Cardiac fibroblast (primary cell): ENCODE data around the gene CAMK2N1.

ENCODE experiments used
- DNase-seq, 2 donors: peaks; one replicate each; pipeline versions ENCODE4 v3.0.0 to v3.0.0-alpha.2; 2010; ENCODE audit warnings: low read depth in 2 of 2
- H3K4me3 ChIP-seq, 2 donors: replicated peaks in 1 of 2; 1 replicate in 1 of 2; 2 replicates in 1 of 2; pipeline ENCODE4 v1.5.1; 2011; ENCODE audit warnings: low read depth in 2 of 2, low read length in 2 of 2, mild to moderate bottlenecking in 2 of 2, moderate library complexity in 1 of 2
- CTCF ChIP-seq: IDR thresholded peaks from one replicate; pipeline ENCODE4 v1.5.1; 2011; ENCODE audit warnings: low read depth, mild to moderate bottlenecking, low read length, inconsistent platforms

The CAMK2N1 gene

DNA sequence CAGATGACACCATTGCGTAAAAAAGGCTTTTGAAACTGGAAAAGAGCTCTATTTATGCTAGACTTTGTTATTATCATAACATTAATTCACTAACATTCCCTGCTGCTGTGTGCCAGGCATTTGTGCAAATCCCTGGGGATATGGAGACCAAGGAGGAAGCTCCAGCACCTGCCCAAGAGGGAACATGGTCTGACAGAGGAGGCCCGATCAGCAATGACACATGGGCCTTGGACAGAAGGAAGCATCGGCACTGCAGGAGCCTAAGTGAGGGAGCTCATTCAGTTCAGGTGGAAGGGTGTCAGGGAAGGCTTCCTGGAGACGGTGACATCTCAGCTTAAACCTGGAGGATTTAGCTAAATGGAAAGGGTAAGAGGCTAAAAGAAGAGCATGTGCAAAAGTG lies 13.9 kb downstream of the CAMK2N1 start:
- TF ChIP-seq CTCF = no peak
- no peak for DNase-seq

DNA sequence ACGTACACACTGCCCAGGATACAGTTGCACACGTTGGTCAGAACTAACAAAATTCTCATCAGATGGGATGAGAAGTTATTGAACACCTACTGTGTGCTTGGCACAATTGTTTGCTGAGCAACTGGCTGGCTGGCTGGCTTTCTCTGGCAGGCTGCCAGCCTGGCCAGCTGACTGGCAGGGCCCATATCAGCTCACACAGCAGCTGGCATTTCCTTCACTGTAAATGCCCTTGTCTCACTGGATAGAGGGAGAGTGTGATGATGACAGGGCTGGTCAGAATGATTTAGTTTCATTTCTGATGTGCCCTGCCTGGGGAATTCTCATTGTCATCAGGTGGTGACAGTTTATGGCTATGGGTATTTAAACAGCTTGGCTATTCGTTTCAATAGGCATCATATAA lies 15.8 kb downstream of the CAMK2N1 start:
- H3K4me3 ChIP-seq = no peak overlapping the region
- no peak for DNase-seq
- TF ChIP-seq CTCF = no peak

More for the DNA sequence above, 13.9 kb downstream of the CAMK2N1 start:
- H3K4me3 ChIP-seq = no peak overlapping the region

DNA sequence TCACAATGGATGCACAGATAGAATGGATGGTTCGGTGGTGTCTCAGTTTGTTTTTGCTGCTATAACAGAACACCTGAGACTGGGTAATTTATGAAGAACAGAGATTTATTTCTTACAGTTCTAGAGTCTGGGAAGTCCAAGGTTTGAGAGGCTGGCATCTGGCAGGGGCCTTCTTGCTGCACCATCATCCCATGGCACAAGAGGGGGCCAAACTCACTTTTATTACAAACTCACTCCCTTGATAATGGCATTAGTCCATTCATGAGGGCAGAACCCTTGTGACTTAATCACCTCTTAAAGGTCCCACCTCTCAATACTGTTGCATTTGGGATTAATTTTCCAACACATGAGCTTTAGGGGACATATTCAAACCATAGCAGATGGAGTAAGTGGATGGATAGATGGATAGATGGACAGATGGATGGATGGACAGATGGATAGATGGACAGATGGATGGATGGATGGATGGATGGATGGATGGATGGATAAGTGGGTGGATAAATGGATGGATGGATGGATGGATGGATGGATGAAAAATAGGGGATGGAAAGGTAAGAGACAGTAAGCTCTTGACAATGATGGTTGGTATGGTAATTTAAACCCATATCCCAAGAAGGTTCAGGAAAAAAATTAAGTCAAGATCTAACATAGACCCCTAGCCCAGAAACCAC lies 16.5 kb downstream of the CAMK2N1 start:
- no peak for DNase-seq
- TF ChIP-seq CTCF = no peak
- H3K4me3 ChIP-seq = no peak overlapping the region

DNA sequence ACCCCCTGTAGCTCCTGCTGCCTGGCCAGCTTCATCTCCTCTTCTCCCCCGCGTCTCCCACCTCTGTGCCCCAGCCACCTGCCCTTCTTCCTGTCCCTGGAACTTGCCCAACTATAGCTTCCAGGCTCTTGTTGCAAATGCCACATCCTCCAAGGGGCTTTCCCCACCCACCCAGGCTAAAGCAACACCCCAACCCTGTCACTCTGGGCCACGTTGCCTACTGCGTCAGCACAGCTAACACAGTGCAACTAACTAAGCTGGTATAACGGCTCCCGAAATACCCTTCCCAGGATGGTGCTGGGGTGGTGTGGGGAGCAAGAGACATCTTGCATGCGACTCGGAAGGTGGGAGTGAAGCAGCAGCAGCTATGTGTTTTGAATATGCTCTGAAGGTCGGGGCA lies 19.7 kb downstream of the CAMK2N1 start:
- TF ChIP-seq CTCF = no peak
- H3K4me3 ChIP-seq = no peak overlapping the region
- no peak for DNase-seq

DNA sequence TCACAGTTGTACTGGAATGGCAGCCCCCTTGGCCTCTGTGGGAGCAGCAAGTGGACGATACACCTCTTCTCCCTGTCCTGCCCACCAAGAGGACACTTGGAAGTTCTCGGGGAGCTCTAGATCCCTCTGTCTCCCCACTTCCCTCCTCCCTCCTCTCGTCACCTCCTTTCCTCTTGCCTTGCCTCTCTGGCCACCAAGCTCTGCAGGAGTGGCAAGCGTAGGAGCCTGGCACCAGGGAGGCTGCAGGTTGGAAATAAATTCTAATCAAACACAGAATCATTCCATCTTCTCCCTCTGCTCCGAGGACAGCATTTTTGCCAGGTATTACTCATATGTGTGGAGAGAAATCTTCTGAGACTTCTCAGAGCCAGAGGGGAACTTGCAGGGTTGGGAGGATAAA lies 20.8 kb downstream of the CAMK2N1 start:
- TF ChIP-seq CTCF = no peak
- H3K4me3 ChIP-seq = no peak overlapping the region
- DNase-seq = no peak

GRCh38 chr1:20463502-20463901 lies 22.5 kb downstream of the CAMK2N1 start:
- no peak for DNase-seq
- no peak for TF ChIP-seq CTCF

DNA sequence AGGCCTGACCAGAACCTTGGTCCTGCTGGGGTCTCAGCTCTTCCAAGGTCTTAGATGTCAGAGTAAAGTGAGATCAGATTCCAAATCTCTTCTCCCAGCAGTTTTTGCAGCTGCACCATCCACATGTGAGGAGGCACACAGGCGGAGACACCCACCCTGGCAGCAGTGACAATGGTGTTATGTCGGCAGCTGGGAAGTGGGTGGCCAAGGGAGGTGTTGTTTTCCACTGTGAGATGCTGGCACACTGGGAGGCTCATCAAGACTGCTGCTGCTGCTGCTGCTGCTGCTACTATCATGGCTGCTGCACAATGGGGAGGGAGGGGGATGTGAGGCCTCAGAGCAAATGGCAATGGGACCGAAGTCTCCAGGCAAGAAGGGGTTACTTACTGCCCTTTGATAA lies 23.6 kb downstream of the CAMK2N1 start:
- DNase-seq = no peak
- no peak overlapping the region for H3K4me3 ChIP-seq
- TF ChIP-seq CTCF = no peak

More at GRCh38 chr1:20463502-20463901, 22.5 kb downstream of the CAMK2N1 start:
- no peak overlapping the region for H3K4me3 ChIP-seq
